Measurements from ENCODE around the gene HOTAIR.

Gene HOTAIR

DNA sequence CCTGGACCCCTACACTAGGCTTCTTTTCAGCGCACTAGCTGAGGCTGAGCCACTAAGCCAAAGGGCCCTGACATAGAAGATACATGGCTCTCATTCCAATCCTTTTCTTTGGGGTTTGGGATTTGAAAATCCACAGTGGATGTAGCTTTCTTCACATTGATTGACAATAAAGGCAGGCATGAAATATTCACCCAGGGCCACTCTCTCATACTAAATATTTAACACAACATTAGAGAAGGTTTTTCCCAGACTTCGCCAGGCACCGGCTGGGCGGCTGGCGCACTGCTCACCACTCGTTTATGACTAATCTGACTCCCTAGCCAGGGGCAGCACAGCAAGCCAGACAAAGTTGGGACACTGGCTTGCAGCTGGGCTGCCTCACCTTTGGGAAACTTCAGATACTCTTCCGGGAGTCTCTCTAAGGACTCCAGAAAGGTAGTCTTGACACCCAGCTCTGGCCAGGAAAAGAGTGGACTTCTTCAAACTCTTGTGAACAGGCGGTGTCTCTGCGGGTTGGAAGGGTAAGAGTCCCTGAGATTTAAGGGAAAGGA is 2.5 kb downstream of the HOTAIR start:
- DNase-seq: peak; percentile 45

DNA sequence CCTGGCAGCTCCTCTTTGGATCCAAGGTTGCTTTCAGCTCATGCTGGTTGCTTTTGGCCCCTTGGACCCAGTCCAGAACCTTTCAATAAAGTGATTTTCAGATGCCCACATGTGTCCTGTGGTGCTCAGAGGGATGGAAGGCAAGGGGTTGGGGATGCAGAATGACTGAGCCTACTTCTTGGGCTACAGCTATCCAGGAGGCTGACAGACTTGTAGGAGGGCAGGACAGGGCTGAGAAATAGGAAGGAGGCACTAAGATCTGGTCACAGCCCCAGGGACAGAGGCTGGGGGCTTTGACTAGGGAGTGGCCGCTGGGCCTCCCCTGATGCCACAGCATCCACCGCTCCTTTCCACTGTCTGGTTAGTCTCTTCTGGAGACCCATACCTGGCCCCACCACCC is 3.1 kb downstream of the HOTAIR start:
- no peak for DNase-seq

DNA sequence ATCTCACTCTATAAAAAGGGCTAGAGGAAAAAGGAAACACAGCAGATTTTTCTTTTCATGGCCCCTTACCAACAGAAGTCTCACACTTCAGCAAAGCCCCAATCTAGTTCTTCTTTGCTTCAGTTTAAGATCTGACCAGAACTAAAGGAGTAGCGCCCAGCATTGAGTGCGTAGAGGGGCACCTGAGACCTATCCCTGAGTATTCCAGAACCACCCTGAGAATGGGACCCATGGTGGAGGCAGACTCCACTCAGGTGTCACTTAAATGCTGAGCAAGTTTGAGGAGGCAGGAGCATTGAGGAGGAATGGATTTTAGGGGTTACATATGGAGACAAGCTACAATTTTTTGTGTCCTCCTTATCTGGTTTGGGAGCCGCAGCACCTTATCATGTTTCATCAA is 3.6 kb downstream of the HOTAIR start:
- DNase-seq: no peak

- no peak for DNase-seq
Observed at GRCh38 chr12:53970451-53970850, 4.3 kb downstream of the HOTAIR start.

- DNase-seq: no peak
Observed at GRCh38 chr12:53969588-53970259, 5.0 kb downstream of the HOTAIR start.

GRCh38 chr12:53968214-53969127 is 6.3 kb downstream of the HOTAIR start:
- DNase-seq: no peak

GRCh38 chr12:53967421-53967925 is 7.3 kb downstream of the HOTAIR start:
- DNase-seq: no peak

- DNase-seq: no peak
Observed at GRCh38 chr12:53966385-53967133, 8.2 kb downstream of the HOTAIR start.

- no peak for DNase-seq
Observed at GRCh38 chr12:53966085-53966384, 8.7 kb downstream of the HOTAIR start.

GRCh38 chr12:53965281-53966084 is 9.3 kb downstream of the HOTAIR start:
- DNase-seq: no peak

GRCh38 chr12:53964315-53964713 is 10.4 kb downstream of the HOTAIR start:
- no peak for DNase-seq

GRCh38 chr12:53963434-53964314 is 11.1 kb downstream of the HOTAIR start:
- DNase-seq: no peak

DNA sequence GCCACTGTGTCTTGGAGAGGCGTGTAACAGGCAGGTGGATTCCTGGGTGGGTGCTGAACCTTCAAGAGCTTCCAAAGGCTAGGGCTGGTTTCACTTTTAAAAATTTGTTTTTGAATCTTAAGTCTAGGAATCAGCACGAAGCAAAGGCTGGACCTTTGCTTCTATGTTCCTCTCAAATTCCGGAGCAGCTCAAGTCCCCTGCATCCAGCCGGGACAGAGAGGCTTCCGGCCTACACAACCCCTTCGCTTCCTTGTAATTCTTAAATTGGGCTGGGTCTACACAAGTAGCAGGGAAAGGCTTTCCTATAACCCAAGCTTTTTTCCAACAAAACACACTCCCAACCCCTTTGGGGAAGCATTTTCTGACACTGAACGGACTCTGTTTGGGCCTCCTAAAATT is 11.7 kb downstream of the HOTAIR start:
- DNase-seq: no peak

- no peak for DNase-seq
Observed at GRCh38 chr12:53961025-53961761, 13.6 kb downstream of the HOTAIR start.

DNA sequence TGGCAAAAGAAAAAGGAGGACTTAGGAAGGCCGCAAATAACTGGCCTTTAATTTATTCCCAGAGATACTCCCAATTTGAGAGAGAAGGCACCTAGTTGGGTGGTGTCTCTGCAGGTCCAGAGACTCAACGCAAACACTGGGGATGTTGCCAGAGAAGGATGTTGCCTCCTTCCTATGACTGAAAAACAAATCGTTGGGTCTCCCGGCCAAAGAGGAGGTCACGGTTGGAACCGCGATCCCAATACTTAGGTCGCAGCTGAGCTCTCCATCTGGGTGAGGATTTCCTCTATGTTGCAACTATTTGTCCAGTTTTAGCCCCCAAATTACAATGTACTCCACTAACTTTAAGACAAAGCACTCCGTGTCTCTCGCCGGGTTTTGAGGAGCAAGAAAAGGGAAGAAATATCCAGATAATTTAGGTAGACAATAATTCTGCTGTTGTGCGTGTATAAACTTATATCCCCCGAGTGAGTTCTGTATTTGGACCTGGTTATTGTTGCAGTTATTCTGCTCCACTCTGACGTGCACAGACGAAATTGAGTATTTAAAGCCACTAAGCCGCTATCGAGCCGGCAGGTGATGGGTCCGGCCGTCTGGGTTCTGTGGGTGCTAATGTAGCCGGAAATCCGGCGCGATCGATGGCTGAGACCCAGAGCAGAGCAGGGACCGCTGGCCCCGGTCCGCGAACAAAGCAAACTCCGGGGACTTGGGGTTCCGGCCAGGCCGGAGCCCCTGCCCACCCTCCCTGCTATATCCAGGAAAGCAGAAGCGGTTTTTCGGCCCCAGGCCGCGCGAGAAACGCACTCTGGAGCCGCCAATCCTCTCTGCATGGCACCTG is 14.3 kb downstream of the HOTAIR start:
- DNase-seq: no peak

DNA sequence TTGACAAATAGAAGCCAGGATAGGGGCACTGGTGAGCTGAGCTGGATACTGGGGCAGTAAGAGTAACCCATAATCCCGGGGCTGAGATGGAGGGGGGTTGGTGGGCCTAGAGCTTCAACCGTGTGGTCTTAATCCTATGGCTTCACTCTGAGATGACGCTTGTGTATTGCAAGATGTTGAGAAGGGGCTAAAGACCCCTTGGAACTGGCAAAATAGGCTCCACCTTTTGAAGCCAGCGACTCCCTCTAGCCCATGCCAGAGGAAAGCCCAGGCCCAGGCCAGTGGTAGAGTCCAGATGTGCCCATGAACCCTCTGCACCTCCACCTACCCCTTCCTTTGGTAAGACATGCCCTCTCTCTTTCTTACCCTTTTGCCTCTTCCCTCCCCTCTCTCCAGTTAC is 15.4 kb downstream of the HOTAIR start:
- DNase-seq: no peak

DNA sequence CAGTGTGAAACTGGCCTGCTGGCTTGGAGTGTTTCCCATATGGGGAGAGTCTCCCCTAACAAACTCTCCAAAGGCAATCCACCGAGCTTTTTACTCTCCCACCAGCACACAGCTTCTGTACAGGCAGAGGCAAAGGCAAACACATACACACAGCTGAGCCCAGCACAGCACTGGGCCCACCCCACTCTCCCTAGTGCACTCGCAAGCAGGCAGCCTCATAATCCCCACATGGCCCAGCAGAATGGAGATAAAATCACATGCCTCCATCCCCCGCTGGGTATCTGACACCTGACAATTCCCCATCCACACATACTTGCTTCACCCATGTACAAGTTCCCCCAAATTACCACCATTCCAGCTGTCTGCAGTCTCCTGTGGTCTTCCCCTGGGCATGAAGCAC is 16.6 kb downstream of the HOTAIR start:
- DNase-seq: no peak

GRCh38 chr12:53956914-53957536 is 17.7 kb downstream of the HOTAIR start:
- no peak for DNase-seq

GRCh38 chr12:53956251-53956887 is 18.4 kb downstream of the HOTAIR start:
- no peak for DNase-seq
